GM23338 (cell line): Measurements from ENCODE around the gene AP4E1.
"Not testable (repeated sequence)": the region's sequence is repeated elsewhere in the genome, so short reads cannot be mapped to it uniquely, and the experiment has no call there.

Experiments used
- CREB1 ChIP-seq: fragments of 250-450 bp; sonication (Bioruptor Pico); IDR thresholded peaks from 2 replicates; pipeline ENCODE4 v1.5.0; 2020; ENCODE audit warnings: low read depth, mild to moderate bottlenecking, moderate library complexity
- EZH2 ChIP-seq: fragments of 200-600 bp; sonication (generic); IDR thresholded peaks from one replicate; pipeline ENCODE4 v1.8.0; 2017; ENCODE audit warnings: antibody characterized with exemption, mild to moderate bottlenecking, low read depth; ENCODE audit not compliant: unreplicated experiment
- TF ChIP-seq, protein P1 (sequence below), 2 experiments: fragments of 200-600 bp in 1 of 2; sonication (generic) in 1 of 2; conservative IDR thresholded peaks; 2 replicates each; pipeline versions ENCODE4 v1.5.1 to v1.6.1; 2016 to 2017; ENCODE audit warnings: antibody characterized with exemption in 2 of 2, low read depth in 2 of 2, mild to moderate bottlenecking in 2 of 2, moderate library complexity in 1 of 2
- TF ChIP-seq, protein P2 (sequence below): IDR thresholded peaks from one replicate; pipeline ENCODE4 v1.6.1; 2018; ENCODE audit warnings: antibody characterized with exemption; ENCODE audit not compliant: unreplicated experiment

DNA sequence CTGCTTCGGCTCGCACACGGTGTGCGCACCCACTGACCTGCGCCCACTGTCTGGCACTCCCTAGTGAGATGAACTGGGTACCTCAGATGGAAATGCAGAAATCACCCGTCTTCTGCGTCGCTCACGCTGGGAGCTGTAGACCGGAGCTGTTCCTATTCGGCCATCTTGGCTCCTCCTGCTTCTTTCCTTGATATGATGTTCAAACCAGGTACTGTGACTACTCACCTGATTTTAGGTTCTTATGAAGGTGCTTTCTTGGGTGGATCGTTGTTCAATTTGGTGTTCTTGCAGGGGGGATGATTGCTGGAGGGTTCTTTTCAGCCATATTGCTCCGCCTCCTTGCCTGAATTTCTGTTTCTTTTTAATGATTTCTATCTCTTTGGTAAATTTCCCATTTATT is 129.0 kb downstream of the AP4E1 start:
- TF ChIP-seq, protein P1, sequence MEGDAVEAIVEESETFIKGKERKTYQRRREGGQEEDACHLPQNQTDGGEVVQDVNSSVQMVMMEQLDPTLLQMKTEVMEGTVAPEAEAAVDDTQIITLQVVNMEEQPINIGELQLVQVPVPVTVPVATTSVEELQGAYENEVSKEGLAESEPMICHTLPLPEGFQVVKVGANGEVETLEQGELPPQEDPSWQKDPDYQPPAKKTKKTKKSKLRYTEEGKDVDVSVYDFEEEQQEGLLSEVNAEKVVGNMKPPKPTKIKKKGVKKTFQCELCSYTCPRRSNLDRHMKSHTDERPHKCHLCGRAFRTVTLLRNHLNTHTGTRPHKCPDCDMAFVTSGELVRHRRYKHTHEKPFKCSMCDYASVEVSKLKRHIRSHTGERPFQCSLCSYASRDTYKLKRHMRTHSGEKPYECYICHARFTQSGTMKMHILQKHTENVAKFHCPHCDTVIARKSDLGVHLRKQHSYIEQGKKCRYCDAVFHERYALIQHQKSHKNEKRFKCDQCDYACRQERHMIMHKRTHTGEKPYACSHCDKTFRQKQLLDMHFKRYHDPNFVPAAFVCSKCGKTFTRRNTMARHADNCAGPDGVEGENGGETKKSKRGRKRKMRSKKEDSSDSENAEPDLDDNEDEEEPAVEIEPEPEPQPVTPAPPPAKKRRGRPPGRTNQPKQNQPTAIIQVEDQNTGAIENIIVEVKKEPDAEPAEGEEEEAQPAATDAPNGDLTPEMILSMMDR (conservative IDR thresholded peaks at IDR 0.05; ENCODE audit: low read depth in 2 of 2), result not testable (repeated sequence)
- not testable (repeated sequence) for TF ChIP-seq EZH2, CREB1
- TF ChIP-seq, protein P2, sequence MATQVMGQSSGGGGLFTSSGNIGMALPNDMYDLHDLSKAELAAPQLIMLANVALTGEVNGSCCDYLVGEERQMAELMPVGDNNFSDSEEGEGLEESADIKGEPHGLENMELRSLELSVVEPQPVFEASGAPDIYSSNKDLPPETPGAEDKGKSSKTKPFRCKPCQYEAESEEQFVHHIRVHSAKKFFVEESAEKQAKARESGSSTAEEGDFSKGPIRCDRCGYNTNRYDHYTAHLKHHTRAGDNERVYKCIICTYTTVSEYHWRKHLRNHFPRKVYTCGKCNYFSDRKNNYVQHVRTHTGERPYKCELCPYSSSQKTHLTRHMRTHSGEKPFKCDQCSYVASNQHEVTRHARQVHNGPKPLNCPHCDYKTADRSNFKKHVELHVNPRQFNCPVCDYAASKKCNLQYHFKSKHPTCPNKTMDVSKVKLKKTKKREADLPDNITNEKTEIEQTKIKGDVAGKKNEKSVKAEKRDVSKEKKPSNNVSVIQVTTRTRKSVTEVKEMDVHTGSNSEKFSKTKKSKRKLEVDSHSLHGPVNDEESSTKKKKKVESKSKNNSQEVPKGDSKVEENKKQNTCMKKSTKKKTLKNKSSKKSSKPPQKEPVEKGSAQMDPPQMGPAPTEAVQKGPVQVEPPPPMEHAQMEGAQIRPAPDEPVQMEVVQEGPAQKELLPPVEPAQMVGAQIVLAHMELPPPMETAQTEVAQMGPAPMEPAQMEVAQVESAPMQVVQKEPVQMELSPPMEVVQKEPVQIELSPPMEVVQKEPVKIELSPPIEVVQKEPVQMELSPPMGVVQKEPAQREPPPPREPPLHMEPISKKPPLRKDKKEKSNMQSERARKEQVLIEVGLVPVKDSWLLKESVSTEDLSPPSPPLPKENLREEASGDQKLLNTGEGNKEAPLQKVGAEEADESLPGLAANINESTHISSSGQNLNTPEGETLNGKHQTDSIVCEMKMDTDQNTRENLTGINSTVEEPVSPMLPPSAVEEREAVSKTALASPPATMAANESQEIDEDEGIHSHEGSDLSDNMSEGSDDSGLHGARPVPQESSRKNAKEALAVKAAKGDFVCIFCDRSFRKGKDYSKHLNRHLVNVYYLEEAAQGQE, result not testable (repeated sequence)
